ENCODE data around the gene LAT.

GRCh38 chr16:28984091-28984490, 761 bp upstream of the LAT start:
- no peak for TF ChIP-seq ATF3 (IDR thresholded peaks at IDR 0.05)
- TF ChIP-seq POLR2A (IDR thresholded peaks at IDR 0.05; ENCODE audit: borderline replicate concordance, extremely low read depth, insufficient read depth, insufficient read length) = no peak
- TF ChIP-seq, protein P1, sequence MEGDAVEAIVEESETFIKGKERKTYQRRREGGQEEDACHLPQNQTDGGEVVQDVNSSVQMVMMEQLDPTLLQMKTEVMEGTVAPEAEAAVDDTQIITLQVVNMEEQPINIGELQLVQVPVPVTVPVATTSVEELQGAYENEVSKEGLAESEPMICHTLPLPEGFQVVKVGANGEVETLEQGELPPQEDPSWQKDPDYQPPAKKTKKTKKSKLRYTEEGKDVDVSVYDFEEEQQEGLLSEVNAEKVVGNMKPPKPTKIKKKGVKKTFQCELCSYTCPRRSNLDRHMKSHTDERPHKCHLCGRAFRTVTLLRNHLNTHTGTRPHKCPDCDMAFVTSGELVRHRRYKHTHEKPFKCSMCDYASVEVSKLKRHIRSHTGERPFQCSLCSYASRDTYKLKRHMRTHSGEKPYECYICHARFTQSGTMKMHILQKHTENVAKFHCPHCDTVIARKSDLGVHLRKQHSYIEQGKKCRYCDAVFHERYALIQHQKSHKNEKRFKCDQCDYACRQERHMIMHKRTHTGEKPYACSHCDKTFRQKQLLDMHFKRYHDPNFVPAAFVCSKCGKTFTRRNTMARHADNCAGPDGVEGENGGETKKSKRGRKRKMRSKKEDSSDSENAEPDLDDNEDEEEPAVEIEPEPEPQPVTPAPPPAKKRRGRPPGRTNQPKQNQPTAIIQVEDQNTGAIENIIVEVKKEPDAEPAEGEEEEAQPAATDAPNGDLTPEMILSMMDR (IDR thresholded peaks at IDR 0.05 in 2 of 3, conservative IDR thresholded peaks at IDR 0.05 in 1 of 3; ENCODE audit: borderline replicate concordance in 1 of 3, insufficient read depth in 1 of 3, low read depth in 2 of 3, low read length in 2 of 3) = no peak
- no peak for TF ChIP-seq POLR2AphosphoS5 (IDR thresholded peaks at IDR 0.05; ENCODE audit: low read depth, low read length)
- TF ChIP-seq YY1 (IDR thresholded peaks at IDR 0.05; ENCODE audit: extremely low read depth, insufficient replicate concordance, low read depth, low read length) = no peak
- TF ChIP-seq, protein P2, sequence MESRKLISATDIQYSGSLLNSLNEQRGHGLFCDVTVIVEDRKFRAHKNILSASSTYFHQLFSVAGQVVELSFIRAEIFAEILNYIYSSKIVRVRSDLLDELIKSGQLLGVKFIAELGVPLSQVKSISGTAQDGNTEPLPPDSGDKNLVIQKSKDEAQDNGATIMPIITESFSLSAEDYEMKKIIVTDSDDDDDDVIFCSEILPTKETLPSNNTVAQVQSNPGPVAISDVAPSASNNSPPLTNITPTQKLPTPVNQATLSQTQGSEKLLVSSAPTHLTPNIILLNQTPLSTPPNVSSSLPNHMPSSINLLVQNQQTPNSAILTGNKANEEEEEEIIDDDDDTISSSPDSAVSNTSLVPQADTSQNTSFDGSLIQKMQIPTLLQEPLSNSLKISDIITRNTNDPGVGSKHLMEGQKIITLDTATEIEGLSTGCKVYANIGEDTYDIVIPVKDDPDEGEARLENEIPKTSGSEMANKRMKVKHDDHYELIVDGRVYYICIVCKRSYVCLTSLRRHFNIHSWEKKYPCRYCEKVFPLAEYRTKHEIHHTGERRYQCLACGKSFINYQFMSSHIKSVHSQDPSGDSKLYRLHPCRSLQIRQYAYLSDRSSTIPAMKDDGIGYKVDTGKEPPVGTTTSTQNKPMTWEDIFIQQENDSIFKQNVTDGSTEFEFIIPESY (IDR thresholded peaks at IDR 0.05; ENCODE audit: extremely low read depth, insufficient replicate concordance, low read length) = no peak
- no peak for TF ChIP-seq EZH2phosphoT487 (IDR thresholded peaks at IDR 0.05; ENCODE audit: borderline replicate concordance)
- no peak for TF ChIP-seq FOSL1 (IDR thresholded peaks at IDR 0.05; ENCODE audit: low read depth)

Data from HCT116 (cell line).